Bronchial epithelial cell (primary cell): Measurements from ENCODE around the gene DSCAM. TPM values are rescaled to one million over a fixed set of nuclear protein-coding genes. Genes with fewer than 3 reads are reported as not detected.

ENCODE experiments used
- DNase-seq: peaks from one replicate; pipeline ENCODE4 v3.0.0-alpha.2; 2010; ENCODE audit warnings: low read depth
- FAIRE-seq: peaks from 2 replicates; lab custom pipeline; 2011; peaks lifted over from hg19 to GRCh38; lab: Jason Lieb, UNC
- H3K27me3 ChIP-seq: 2 replicates; pipeline ENCODE4 v1.5.1; 2011; ENCODE audit warnings: low read length; ENCODE audit not compliant: control insufficient read depth, insufficient read depth
- H3K36me3 ChIP-seq: 2 replicates; pipeline ENCODE4 v1.5.1; 2011; ENCODE audit warnings: low read length; ENCODE audit not compliant: control insufficient read depth, insufficient read depth
- H3K4me3 ChIP-seq: 2 replicates; pipeline ENCODE4 v1.5.1; 2011; ENCODE audit warnings: mild to moderate bottlenecking, low read depth, low read length, control low read depth
- CTCF ChIP-seq: IDR thresholded peaks from 2 replicates; pipeline ENCODE4 v1.5.1; 2011; ENCODE audit warnings: mild to moderate bottlenecking, moderate library complexity, low read length, control low read depth, inconsistent platforms; ENCODE audit not compliant: insufficient read depth, severe bottlenecking
- total RNA-seq: library from RNA; depleted of rRNA; stranded (reverse); fragments of >200 nt; gene quantifications from 2 replicates; pipeline ENCODE4 v1.2.1, GENCODE V29; 2014

The DSCAM gene
- total RNA-seq, 1 donor from 2014 or later: 0.53 TPM

GRCh38 chr21:40179166-40179565, 667.8 kb downstream of the DSCAM start:
- TF ChIP-seq CTCF: no peak
- no peak overlapping the region for H3K4me3 ChIP-seq
- no peaks in the 10 kb centered on the region for H3K36me3 ChIP-seq
- FAIRE-seq (no peak), DNase-seq (no peak)
- H3K27me3 ChIP-seq: no peaks in the 10 kb centered on the region

GRCh38 chr21:40178726-40179125, 668.2 kb downstream of the DSCAM start:
- Histone ChIP-seq H3K36me3 (no peaks in the 10 kb centered on the region), H3K4me3 (no peak overlapping the region), H3K27me3 (no peaks in the 10 kb centered on the region)
- no peak for TF ChIP-seq CTCF
- FAIRE-seq (no peak), DNase-seq (no peak)

GRCh38 chr21:40177979-40178378, 669.0 kb downstream of the DSCAM start:
- Histone ChIP-seq H3K36me3 (no peaks in the 10 kb centered on the region), H3K4me3 (no peak overlapping the region)
- no peak for DNase-seq

GRCh38 chr21:40176724-40177123, 670.2 kb downstream of the DSCAM start:
- FAIRE-seq (no peak), DNase-seq (no peak)
- H3K27me3 ChIP-seq: no peaks in the 10 kb centered on the region
- no peak for TF ChIP-seq CTCF
- H3K4me3 ChIP-seq: no peak overlapping the region
- no peaks in the 10 kb centered on the region for H3K36me3 ChIP-seq

More at GRCh38 chr21:40177979-40178378, 669.0 kb downstream of the DSCAM start:
- no peak for FAIRE-seq
- TF ChIP-seq CTCF: no peak
- H3K27me3 ChIP-seq: no peaks in the 10 kb centered on the region

- no peak for TF ChIP-seq CTCF
- FAIRE-seq (no peak), DNase-seq (no peak)
- no peaks in the 10 kb centered on the region for H3K36me3 ChIP-seq
- no peak overlapping the region for H3K4me3 ChIP-seq
- H3K27me3 ChIP-seq: no peaks in the 10 kb centered on the region
Observed at GRCh38 chr21:40173816-40174215, 673.1 kb downstream of the DSCAM start.

- H3K4me3 ChIP-seq: no peak overlapping the region
- TF ChIP-seq CTCF: no peak
- FAIRE-seq (no peak), DNase-seq (no peak)
- no peaks in the 10 kb centered on the region for H3K27me3 ChIP-seq
- no peaks in the 10 kb centered on the region for H3K36me3 ChIP-seq
Observed at GRCh38 chr21:40169971-40170370, 677.0 kb downstream of the DSCAM start.
